ENCODE results near the gene SWI5.
A peak's percentile ranks its signal among the peaks of the same experiment; 100 is the strongest.

The SWI5 gene

DNA sequence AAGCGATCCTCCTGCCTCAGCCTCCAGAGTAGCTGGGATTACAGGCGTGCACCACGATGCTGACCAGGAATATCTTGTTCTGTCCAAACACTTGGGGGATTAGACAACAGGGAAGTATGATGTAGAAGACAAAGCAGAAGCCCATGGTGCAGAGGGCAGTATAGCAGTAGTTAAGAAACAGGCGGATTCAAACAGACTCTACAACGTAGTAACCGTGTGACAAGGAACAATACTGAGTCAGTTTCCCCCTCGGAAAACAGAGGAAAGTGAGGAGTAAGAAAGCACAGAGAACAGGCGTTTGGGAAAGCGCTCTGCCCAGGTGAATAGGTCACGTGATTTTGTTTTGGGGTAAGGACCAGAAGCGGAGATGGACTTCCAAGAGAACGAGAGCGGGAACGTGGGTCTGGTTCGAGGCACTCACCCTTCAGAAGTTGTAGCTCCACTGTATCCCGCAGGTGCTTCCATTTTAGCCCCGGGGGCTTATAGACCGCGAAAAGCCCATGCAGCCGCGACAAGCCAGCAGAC is 45.9 kb downstream of the SWI5 start:
- no peak for DNase-seq

- DNase-seq = peak; percentile 95
Observed at GRCh38 chr9:128322404-128323211, 46.5 kb downstream of the SWI5 start, which contains the start of the genes COQ4 and TRUB2. TSS of gene COQ4 (plus strand) at chr9:128322839. CDS start at chr9:128322859, 20 bp downstream. TSS of gene TRUB2 (minus strand) at chr9:128322447. CDS start at chr9:128322408, 39 bp downstream.

GRCh38 chr9:128323212-128323730 is 47.2 kb downstream of the SWI5 start:
- DNase-seq = no peak

- DNase-seq = no peak
Observed at GRCh38 chr9:128323791-128324190, 47.7 kb downstream of the SWI5 start.

- no peak for DNase-seq
Observed at GRCh38 chr9:128324401-128324800, 48.3 kb downstream of the SWI5 start.

GRCh38 chr9:128325629-128326028 is 49.6 kb downstream of the SWI5 start:
- DNase-seq = no peak

- DNase-seq = no peak
Observed at GRCh38 chr9:128333451-128333869, 57.4 kb downstream of the SWI5 start.

DNA sequence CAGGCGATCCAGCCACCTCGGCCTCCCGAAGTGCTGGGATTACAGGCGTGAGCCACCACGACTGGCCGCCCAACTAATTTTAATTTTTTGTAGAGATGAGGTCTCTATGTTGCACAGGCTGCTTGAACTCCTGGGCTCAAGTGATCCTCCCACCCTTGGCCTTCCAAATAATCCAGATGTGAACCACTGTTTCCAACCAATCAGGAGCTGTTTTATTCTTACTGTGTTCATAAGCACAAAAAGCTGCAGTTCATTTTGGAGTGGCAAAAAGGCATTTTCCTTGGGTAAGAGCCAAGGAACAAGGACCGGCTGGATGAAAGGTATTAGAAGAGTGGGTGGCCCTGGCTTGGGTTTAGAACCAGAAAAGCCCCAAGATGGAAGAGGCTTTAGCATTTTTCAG is 59.1 kb downstream of the SWI5 start:
- no peak for DNase-seq

DNA sequence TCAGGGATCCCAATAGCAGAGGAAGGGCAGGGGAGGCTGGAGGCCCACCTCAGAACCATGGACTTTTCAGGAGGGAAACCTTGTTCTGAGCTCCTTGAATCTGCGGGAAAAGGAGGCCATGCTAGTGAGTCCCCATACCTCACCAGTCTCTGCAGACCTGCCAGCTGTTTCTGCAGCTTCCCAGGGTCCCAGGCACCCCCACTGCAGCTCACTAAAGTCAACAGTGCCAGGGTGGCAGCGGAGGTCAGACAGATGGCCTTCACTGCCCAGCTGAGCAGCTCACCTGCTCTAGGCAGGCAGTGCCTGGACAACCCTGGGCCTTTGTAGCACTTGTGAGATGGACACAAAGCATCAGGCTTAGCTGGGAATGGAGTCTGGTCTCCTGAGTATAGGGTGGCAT is 59.8 kb downstream of the SWI5 start:
- no peak for DNase-seq

DNA sequence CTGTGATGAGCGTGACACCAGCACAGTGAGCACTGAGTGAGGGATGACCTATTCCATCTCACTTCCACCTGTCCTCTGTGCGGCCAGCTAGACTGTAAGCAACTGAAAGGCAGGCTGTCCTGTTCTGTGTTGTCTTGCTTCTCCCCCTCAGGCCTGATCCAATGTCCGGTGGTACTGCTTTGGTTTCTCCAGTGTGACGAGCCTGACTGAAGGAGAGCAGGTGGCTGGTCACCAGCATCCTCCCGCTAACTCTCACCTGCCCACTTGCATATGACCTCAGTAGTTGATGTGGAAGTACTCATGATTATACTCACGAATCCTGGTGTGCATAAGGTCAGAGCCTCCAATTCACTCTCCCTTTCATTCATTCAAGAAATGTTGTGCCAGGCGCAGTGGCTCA is 61.9 kb downstream of the SWI5 start:
- DNase-seq = no peak
